ENCODE measurements around the gene ITSN1.

ITSN1 gene

GRCh38 chr21:33898586-33898985, 256.3 kb downstream of the ITSN1 start:
- H3K4me3 ChIP-seq (ENCODE audit: control insufficient read depth, low read depth, low read length), result no peak overlapping the region
- TF ChIP-seq CTCF (conservative IDR thresholded peaks at IDR 0.05; ENCODE audit: control insufficient read depth, insufficient read depth, low read depth, low read length), result no peak
- DNase-seq (ENCODE audit: low read depth), result no peak

GRCh38 chr21:33899199-33899598, 256.9 kb downstream of the ITSN1 start:
- TF ChIP-seq CTCF (conservative IDR thresholded peaks at IDR 0.05; ENCODE audit: control insufficient read depth, insufficient read depth, low read depth, low read length), result no peak
- no peak for DNase-seq (ENCODE audit: low read depth)
- no peak overlapping the region for H3K4me3 ChIP-seq (ENCODE audit: control insufficient read depth, low read depth, low read length)

- DNase-seq (ENCODE audit: low read depth), result peak; percentile 79
- peak; percentile 69 for TF ChIP-seq CTCF (conservative IDR thresholded peaks at IDR 0.05; ENCODE audit: control insufficient read depth, insufficient read depth, low read depth, low read length)
- no peak overlapping the region for H3K4me3 ChIP-seq (ENCODE audit: control insufficient read depth, low read depth, low read length)
Measured at GRCh38 chr21:33901412-33902288, 259.3 kb downstream of the ITSN1 start.

- no peak overlapping the region for H3K4me3 ChIP-seq (ENCODE audit: control insufficient read depth, low read depth, low read length)
- TF ChIP-seq CTCF (conservative IDR thresholded peaks at IDR 0.05; ENCODE audit: control insufficient read depth, insufficient read depth, low read depth, low read length), result no peak
- no peak for DNase-seq (ENCODE audit: low read depth)
Measured at GRCh38 chr21:33902349-33902748, 260.0 kb downstream of the ITSN1 start.

GRCh38 chr21:33904041-33904440, 261.7 kb downstream of the ITSN1 start:
- DNase-seq (ENCODE audit: low read depth), result no peak
- no peak overlapping the region for H3K4me3 ChIP-seq (ENCODE audit: control insufficient read depth, low read depth, low read length)
- TF ChIP-seq CTCF (conservative IDR thresholded peaks at IDR 0.05; ENCODE audit: control insufficient read depth, insufficient read depth, low read depth, low read length), result no peak

GRCh38 chr21:33908760-33909159, 266.5 kb downstream of the ITSN1 start:
- no peak for TF ChIP-seq CTCF (conservative IDR thresholded peaks at IDR 0.05; ENCODE audit: control insufficient read depth, insufficient read depth, low read depth, low read length)
- H3K4me3 ChIP-seq (ENCODE audit: control insufficient read depth, low read depth, low read length), result no peak overlapping the region
- DNase-seq (ENCODE audit: low read depth), result no peak
